Astrocyte of the cerebellum (primary cell): Measurements from ENCODE around the gene SOHLH2.
A peak's percentile ranks its signal among the peaks of the same experiment; 100 is the strongest.

Source experiments
- DNase-seq: peaks from one replicate; pipeline ENCODE4 v3.0.0-alpha.2; 2011; ENCODE audit warnings: low read depth
- H3K4me3 ChIP-seq: 2 replicates; pipeline ENCODE4 v1.5.1; 2011; ENCODE audit warnings: mild to moderate bottlenecking, low read depth, low read length, moderate library complexity
- CTCF ChIP-seq: IDR thresholded peaks from 2 replicates; pipeline ENCODE4 v1.5.1; 2012; ENCODE audit warnings: low read length, low read depth, moderate library complexity, mild to moderate bottlenecking; ENCODE audit errors: missing control alignments
- in situ Hi-C: cut with HindIII; loops from 2 replicates; pipeline ENCODE4 v1.10.0; 2017; ENCODE audit warnings: low sequenced_read_pairs

Gene SOHLH2

GRCh38 chr13:36132376-36132775, 82.0 kb downstream of the SOHLH2 start:
- no peak for TF ChIP-seq CTCF
- in situ Hi-C loops: no loop called here
- H3K4me3 ChIP-seq: no peak overlapping the region
- DNase-seq: no peak

GRCh38 chr13:36131931-36132297, 82.4 kb downstream of the SOHLH2 start:
- peak overlapping the region; percentile 71 for H3K4me3 ChIP-seq
- in situ Hi-C loops: no loop called here
- DNase-seq: peak; percentile 81
- no peak for TF ChIP-seq CTCF

- in situ Hi-C loops: no loop called here
- no peak for TF ChIP-seq CTCF
- peak; percentile 43 for DNase-seq
- peak within 1 kb of the TSS; percentile 71 for H3K4me3 ChIP-seq
These were observed 83.0 kb downstream of the SOHLH2 start, which contains the start of gene DCLK1 for GRCh38 chr13:36131222-36131930. TSS of gene DCLK1 (minus strand) at chr13:36131382.

GRCh38 chr13:36130552-36131221, 83.7 kb downstream of the SOHLH2 start:
- peak overlapping the region; percentile 71 for H3K4me3 ChIP-seq
- no peak for TF ChIP-seq CTCF
- in situ Hi-C loops: no loop called here
- DNase-seq: no peak

- in situ Hi-C loops: no loop called here
- no peak for DNase-seq
- H3K4me3 ChIP-seq: peak overlapping the region; percentile 71
- no peak for TF ChIP-seq CTCF
These were observed 84.2 kb downstream of the SOHLH2 start for GRCh38 chr13:36130193-36130551.

- TF ChIP-seq CTCF: no peak
- DNase-seq: no peak
- peak overlapping the region; percentile 71 for H3K4me3 ChIP-seq
- in situ Hi-C loops: no loop called here
These were observed 84.8 kb downstream of the SOHLH2 start for GRCh38 chr13:36129539-36129938.
